Measurements from ENCODE around the gene DHRSX.
"Not testable (repeated sequence)": the region's sequence is repeated elsewhere in the genome, so short reads cannot be mapped to it uniquely, and the experiment has no call there.

The DHRSX gene

DNA sequence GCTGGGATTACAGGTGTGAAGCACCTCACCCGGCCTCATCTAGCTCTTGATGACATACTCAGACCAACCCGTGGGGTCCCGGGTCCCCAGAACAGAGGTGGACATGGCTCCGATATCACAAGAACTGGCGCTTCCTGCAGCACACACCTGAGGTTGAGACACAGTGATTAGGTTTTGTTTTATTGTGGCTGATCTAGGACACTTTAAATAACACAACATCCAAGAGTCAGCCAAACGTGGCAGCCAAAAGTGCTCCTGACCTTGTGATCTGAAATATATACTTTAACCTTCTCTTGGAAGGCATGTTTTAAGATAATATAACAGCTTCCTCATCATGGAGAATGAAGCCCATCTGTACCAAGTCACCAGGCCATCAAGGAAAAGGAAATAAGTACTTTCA lies 198.9 kb downstream of the DHRSX start:
- no peak for DNase-seq

DNA sequence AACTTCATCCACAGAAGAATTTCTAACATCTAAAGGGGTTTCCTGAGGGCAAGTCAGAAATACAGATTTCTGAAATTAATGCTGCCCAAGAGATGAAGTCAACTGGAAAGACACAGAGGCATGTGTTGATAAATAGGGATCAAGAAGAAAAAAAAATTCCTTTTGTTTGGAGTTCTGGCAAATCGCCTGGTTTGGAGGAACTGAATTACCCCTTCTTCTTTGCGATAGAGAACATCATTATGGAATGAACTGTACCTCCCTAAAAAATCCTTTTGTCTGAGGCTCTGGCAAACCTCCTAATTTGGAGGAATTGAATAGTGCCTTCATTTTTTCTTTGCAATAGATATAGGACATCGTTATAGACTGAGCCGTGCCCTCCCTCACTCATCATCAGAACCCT lies 200.9 kb downstream of the DHRSX start:
- no peak for DNase-seq

- no peak for DNase-seq
Observed at GRCh38 chrX:2286731-2287130, 214.0 kb downstream of the DHRSX start.

GRCh38 chrX:2284601-2285000 lies 216.2 kb downstream of the DHRSX start:
- no peak for DNase-seq

- DNase-seq, result no peak
Observed at GRCh38 chrX:2284133-2284532, 216.6 kb downstream of the DHRSX start.

- no peak for DNase-seq
Observed at GRCh38 chrX:2283111-2283859, 217.5 kb downstream of the DHRSX start.

- no peak for DNase-seq
Observed at GRCh38 chrX:2282490-2283090, 218.2 kb downstream of the DHRSX start.

DNA sequence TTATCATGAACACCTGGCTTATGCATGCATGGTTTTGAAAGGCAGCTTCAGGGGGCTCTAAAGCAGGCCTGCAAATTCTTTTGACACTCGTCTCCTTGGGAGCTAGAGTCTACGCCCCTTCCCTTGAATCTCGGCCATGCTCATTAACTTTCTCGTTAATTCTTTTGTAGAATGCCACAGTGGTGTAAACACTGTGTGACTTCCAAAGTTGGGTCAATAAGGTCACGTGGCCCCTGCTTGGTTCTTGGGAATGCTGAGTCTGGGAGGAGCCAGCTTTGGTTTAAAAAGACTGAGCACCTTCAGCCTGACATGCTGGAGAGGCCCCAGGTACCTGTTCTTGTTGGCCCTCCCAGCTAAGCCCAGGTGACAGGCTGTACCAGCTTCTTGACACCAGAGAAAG lies 228.4 kb downstream of the DHRSX start:
- no peak for DNase-seq

- DNase-seq, result not testable (repeated sequence)
Observed at GRCh38 chrX:2271595-2271994, 229.2 kb downstream of the DHRSX start.

DNA sequence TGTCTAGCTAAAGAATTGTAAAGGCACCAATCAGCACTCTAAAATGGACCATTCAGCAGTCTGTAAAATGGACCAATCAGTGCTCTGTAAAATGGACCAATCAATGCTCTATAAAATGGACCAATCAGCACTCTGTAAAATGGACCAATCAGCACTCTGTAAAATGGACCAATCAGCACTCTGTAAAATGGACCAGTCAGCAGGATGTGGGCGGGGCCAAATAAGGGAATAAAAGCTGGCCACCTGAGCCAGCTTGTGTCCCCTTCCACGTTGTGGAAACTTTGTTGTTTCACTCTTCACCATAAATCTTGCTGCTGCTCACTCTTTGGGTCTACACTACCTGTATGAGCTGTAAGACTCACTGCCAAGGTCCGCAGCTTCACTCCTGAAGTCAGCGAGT lies 230.0 kb downstream of the DHRSX start:
- not testable (repeated sequence) for DNase-seq

DNA sequence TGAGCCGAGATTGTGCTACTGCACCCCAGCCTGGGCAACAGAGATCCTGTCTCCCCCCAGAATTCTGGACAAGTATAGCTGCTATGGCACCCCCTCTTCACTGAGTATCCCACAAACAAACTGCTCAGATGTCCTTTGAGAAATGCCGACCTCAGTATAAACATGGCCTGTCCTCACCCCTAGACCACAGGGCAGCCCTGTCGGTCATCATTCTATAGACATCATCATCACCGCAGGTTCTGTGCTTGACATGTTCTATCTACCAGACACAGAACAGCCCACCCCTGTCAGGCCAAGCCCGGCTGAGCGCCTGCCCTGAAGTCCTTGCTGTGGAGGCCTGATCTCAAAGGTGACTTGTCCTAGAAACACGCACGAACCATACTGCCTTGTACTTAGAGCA lies 232.9 kb downstream of the DHRSX start:
- DNase-seq, result no peak

DNA sequence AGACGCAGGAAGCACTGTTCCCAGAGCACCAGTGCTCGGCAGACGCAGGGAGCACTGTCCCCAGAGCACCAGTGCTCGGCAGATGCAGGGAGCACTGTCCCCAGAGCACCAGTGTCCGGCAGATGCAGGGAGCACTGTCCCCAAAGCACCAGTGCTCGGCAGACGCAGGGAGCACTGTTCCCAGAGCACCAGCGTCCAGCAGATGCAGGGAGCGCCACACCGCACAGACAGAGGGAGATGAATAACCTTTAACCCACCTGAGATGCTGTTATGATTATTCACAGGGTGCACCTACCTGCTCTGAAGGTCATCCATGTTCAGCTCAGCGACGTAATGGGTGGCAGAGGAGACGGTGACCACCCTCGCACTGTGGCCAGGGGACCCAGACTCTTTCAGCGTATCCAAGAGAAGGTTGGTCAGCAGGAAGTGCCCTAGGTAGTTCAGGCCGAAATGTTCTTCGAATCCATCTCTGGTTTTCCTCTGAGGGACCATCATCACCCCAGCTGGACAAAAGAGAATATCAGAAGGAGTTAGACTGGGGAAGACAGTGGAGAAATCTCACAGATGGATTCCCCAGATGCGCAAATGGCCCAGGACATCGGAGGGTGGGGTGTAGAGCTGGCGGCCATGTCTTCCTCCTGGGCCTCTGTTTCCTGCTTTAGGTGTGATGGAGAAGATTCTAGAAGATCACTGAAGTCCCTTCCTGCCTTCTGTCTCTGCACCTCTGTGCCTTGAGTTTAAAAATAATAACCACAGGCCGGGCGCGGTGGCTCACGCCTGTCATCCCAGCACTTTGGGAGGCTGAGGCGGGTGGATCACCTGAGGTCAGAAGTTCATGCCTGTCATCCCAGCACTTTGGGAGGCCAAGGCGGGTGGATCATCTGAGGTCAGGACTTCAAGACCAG lies 234.1 kb downstream of the DHRSX start:
- DNase-seq, result no peak

DNA sequence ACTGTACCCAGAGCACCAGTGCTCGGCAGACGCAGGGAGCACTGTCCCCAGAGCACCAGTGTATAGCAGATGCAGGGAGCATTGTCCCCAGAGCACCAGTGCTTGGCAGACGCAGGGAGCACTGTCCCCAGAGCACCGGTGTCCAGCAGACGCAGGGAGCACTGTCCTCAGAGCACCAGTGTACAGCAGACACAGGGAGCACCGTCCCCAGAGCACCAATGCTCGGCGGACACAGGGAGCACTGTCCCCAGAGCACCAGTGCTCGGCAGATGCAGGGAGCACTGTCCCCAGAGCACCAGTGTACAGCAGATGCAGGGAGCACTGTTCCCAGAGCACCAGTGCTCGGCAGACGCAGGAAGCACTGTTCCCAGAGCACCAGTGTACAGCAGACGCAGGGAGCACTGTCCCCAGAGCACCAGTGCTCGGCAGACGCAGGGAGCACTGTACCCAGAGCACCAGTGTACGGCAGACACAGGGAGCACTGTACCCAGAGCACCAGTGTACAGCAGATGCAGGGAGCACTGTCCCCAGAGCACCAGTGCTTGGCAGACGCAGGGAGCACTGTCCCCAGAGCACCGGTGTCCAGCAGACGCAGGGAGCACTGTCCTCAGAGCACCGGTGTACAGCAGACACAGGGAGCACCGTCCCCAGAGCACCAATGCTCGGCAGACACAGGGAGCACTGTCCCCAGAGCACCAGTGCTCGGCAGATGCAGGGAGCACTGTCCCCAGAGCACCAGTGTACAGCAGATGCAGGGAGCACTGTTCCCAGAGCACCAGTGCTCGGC lies 234.9 kb downstream of the DHRSX start:
- not testable (repeated sequence) for DNase-seq

DNA sequence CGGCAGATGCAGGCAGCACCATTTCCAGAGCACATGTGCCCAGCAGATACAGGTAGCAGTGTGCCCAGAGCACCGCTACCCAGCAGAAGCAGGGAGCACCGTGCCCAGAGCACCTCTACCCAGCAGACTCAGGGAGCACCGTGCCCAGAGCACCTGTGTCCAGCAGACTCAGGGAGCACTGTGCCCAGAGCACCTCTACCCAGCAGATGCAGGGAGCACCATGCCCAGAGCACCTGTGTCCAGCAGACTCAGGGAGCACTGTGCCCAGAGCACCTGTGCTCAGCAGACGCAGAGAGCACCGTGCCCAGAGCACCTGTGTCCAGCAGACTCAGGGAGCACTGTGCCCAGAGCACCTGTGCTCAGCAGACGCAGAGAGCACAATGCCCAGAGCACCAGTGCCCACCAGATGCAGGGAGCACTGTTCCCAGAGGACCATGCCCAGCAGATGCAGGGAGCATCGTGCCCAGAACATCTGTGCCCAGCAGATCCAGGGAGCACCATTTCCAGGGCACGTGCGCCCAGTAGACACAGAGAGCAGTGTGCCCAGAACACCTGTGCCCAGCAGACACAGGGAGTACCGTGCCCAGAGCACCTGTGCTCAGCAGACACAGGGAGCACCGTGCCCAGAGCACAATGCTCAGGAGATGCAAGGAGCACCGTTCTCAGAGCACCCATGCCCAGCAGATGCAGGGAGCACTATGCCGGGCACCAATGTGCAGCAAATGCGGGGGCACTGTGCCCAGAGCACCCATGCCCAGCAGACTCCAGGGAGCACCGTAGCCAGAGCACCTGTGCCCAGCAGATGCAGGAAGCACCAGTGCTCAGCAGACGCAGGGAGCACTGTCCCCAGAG lies 236.4 kb downstream of the DHRSX start:
- no peak for DNase-seq

DNA sequence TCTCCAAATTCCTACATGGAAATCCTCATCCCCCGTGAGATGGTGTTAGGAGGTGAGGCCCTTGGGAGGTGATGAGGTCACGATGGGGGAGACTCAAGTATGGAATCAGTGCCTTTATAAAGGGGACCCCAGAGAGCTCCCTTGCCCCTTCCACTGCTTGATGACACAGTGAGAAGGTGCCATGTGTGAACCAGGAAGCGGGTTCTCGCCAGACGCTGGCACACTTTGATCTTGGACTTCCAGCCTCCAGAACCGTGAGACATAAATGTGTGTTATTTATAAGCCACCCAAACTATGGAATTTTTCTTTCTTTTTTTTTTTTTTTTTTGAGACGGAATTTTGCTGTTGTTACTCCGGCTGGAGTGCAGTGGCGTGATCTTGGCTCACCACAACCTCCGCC lies 237.6 kb downstream of the DHRSX start:
- DNase-seq, result no peak

- no peak for DNase-seq
Observed at GRCh38 chrX:2262668-2263055, 238.1 kb downstream of the DHRSX start.

GRCh38 chrX:2261831-2262667 lies 238.7 kb downstream of the DHRSX start:
- no peak for DNase-seq

GRCh38 chrX:2252331-2253065 lies 248.3 kb downstream of the DHRSX start:
- no peak for DNase-seq

DNA sequence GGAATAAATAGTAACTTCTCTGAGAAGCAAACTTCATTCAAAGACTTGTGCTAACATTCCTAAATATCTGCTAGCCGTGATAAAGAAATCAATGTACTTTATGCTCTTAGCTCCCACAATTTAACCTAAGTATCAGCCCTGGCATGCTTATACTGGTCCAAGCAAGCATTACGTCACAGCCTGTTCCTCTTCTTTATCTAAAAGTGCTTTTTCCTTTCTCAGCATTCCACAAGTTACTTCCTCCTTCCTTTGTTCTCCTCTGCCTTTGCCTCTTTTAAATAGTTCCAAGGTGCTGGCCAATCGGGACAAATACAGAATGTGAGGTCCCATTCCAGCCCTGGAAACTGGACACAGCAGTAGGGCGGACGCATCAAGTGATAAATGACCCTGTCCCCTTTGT lies 249.6 kb downstream of the DHRSX start:
- no peak for DNase-seq

DNA sequence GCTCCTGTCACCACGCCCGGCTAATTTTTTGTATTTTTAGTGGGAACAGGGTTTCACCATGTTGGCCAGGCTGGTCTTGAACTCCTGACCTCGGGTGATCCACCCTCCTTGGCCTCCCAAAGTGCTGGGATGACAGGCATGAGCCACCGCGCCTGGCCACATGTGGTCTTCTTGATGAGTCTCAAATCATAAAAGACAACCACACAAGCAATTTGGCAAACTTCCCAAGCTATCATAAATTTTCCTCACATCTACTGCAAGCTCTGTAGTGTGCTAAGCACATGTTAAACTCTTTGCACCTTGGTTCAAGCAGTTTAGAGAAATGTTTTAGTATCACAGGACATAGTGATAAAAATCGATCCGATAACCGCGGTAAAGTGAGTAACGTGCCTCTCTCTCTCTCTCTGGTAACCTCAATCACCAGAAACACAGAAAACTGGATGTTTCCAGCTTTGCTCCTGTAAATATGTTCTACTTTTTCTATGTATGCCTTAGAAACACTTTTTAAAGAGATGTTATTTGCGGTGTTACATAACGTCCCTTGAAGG lies 256.8 kb downstream of the DHRSX start:
- no peak for DNase-seq

Measured in NCI-H510A (cell line).